ENCODE data around the gene ATP5F1D. TPM values are rescaled to one million over a fixed set of nuclear protein-coding genes. Genes with fewer than 3 reads are reported as not detected.

The ATP5F1D gene
- total RNA-seq, 1 donor from 2014 or later = 692 TPM

GRCh38 chr19:1271528-1272422, 30.2 kb downstream of the ATP5F1D start:
- DNase-seq (no peak), ATAC-seq (ENCODE audit: poor library complexity) (no peak)
- intact Hi-C loops (cut with DNase I) = loop anchor here (10.0 kb wide), 1 partner anchor 113 kb away; the partner anchor contains the start of gene NDUFS7

- intact Hi-C loops (cut with DNase I) = loop anchor here (10.0 kb wide), 1 partner anchor 112 kb away; the partner anchor contains the start of gene NDUFS7
- DNase-seq (no peak), ATAC-seq (ENCODE audit: poor library complexity) (no peak)
These were observed 31.1 kb downstream of the ATP5F1D start for GRCh38 chr19:1272423-1273262.

DNA sequence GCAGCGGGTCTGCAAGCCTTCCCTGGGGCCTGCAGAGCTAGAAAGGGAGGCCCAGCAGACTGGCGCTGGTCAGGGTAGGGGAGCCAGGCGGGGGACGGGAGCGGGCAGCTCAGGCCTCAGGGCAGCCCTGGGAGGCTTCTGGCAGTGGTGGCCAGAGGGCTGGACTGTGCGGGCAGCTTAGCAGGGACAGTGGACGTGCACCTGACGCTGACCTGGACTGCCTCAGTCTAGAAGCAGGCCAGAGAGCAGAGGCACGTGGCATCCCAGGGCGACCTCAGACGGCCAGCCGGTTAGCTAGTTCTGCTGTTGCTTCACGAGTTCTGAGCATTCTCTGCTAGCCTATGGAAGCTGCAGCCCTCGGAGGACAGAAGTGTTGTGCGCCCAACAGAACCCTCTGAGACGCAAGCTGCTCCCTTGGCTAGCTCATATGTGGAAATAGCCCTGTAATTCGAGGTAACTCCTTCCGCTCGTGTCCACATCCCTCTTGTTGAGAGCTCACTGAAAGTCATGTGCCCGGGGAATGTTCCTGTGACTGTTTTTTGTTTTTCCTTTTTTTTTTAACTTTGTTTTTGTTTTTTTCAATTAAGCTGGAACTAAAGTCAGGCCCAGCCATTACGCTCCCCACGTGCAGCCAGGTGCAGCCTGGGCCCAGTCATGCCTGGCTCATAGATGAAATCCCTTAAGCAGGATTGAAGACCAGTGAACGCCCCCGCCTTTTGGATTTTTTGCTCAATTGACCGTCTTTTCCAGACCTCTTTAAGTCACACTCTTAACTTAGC, 31.9 kb downstream of the ATP5F1D start:
- DNase-seq (peak; percentile 53), ATAC-seq (ENCODE audit: poor library complexity) (no peak)
- intact Hi-C loops (cut with DNase I) = loop anchor here (10.0 kb wide), 1 partner anchor 111 kb away; the partner anchor contains the start of gene NDUFS7

GRCh38 chr19:1274081-1274851, 32.7 kb downstream of the ATP5F1D start:
- DNase-seq (peak; percentile 53), ATAC-seq (ENCODE audit: poor library complexity) (no peak)
- intact Hi-C loops (cut with DNase I) = loop anchor here (10.0 kb wide), 1 partner anchor 111 kb away; the partner anchor contains the start of gene NDUFS7

GRCh38 chr19:1274852-1275259, 33.3 kb downstream of the ATP5F1D start:
- DNase-seq = no peak
- intact Hi-C loops (cut with DNase I) = loop anchor here (10.0 kb wide), 1 partner anchor 110 kb away; the partner anchor contains the start of gene NDUFS7
- ATAC-seq (ENCODE audit: poor library complexity) = peak; percentile 1

DNA sequence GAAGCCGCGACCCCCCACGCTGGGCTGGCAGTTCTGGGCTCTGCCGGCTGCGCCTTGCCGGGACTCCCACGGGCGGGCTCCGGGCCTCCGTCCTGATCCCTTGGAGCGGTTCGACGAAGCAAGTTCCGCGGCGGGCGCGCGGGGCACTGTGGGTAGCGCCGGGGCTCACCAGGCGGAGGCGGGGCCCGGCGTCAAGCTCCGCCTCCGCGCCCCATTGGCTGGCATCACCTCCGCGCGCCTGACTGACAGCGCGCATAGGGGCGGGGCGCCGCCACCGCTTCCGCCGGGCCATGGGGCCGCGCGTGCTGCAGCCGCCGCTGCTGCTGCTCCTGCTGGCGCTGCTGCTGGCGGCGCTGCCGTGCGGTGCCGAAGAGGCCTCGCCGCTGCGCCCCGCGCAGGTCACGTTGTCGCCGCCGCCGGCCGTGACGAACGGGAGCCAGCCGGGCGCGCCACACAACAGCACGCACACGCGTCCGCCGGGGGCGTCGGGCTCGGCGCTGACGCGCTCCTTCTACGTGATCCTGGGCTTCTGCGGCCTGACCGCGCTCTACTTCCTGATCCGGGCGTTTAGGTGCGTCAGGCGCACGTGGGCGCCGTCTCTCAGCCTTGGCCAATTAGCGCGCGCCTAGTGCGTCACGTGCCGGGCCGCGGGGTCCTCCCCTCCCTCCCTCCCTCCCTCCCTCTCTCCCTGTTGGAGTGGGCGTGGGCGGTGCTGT, 33.9 kb downstream of the ATP5F1D start, which contains the start of gene FAM174C:
FAM174C (plus strand) TSS at position 271 of the 716 bp plus-strand sequence; CDS start at position 291, 20 bp downstream.
- ATAC-seq (ENCODE audit: poor library complexity) = peak; percentile 81
- intact Hi-C loops (cut with DNase I) = loop anchor here (10.0 kb wide), 1 partner anchor 109 kb away; the partner anchor contains the start of gene NDUFS7
- DNase-seq = peak; percentile 97

DNA sequence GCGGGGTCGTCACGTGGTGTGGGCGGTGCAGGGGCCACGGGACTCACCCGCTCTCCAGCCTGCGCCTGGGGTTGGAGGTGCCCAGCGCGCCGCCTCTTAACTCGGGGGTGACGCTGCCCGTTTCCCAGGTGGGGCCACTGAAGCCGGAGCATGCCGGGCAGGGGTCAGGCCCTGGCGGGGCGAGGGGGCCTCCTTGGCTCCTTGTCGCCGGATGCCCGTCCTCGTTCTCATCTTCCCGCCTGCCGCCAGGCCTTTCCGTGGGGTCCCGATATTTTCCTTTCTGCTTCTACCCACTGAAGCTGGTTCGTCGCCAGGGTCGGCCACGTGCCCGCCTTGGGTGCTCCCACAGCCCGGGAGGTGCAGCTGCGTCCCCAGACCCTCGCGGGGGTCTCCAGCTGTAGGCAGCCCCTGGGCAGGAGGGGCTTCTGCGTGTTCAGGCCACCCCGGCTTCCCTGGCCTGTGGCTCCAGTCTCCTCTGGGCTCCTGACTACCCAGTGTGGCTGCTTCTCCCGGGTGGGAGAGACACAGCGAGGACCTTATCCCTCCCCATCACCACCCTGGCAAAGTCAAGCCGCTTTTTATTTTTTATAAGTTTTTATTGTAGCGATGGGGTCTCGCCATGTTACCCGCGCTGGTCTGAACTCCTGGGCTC, 34.6 kb downstream of the ATP5F1D start:
- no peak for ATAC-seq (ENCODE audit: poor library complexity)

DNA sequence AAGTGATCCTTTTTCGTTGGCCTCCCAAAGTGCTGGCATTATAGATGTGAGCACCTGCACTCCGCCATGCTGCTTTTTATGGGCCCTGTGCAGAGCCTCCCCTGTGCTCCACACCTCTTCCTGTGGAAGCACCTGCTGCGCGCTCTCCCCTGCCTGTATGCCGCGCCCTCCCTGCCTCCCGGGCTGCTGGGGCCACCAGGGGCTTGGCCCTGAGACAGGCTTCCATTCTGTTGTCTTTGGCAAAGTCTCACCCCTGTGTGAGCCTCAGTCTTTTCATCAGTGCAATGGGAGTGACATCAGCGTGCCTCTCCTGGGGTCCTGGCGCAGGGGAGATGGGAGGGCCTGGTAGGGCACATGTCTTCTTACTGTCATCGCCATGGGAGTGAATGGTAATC, 35.1 kb downstream of the ATP5F1D start:
- ATAC-seq (ENCODE audit: poor library complexity) (no peak), DNase-seq (no peak)
- intact Hi-C loops (cut with DNase I) = loop anchor here (10.0 kb wide), 1 partner anchor 108 kb away; the partner anchor contains the start of gene NDUFS7

More for the DNA sequence above, 34.6 kb downstream of the ATP5F1D start:
- DNase-seq = no peak
- intact Hi-C loops (cut with DNase I) = loop anchor here (10.0 kb wide), 1 partner anchor 109 kb away; the partner anchor contains the start of gene NDUFS7

DNA sequence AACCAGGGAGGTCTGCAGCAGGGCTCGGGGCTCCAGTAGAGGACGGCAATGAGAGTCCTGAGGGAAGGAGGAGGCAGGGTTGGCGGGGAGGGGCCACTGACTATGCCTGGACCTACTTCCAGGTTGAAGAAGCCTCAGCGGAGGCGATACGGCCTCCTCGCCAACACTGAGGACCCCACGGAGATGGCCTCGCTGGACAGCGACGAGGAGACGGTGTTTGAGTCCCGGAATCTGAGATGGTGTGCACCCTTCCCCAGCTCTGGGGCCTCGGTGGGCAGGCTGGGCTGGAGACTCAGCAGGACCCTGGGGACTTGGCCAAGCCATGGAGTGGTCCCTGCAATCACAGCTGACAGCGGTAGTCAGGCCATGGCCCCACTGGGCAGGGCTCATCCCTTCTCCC, 35.5 kb downstream of the ATP5F1D start:
- DNase-seq = no peak
- intact Hi-C loops (cut with DNase I) = loop anchor here (10.0 kb wide), 1 partner anchor 108 kb away; the partner anchor contains the start of gene NDUFS7
- ATAC-seq (ENCODE audit: poor library complexity) = no peak

DNA sequence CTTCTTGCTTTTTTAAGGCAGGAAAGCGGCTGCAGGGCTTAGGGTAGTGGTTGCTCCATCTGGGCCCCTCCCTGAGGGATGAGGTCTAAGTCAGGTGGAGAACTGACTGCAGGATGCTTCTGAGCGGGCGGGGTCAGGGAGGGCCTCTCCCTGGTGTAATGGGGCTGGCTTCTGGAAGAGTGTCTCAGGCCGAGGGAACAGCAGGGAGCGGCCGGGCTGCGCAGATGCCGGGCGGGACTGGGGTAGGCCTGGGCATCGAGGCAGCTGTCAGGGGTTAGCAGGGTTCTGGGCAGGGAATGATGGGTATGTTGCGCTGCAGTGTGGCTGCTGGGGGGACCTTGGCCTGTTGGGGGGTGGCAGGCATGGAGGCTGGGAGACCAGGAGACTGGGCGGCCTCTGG, 36.5 kb downstream of the ATP5F1D start:
- ATAC-seq (ENCODE audit: poor library complexity) (no peak), DNase-seq (no peak)
- intact Hi-C loops (cut with DNase I) = loop anchor here (10.0 kb wide), 1 partner anchor 107 kb away; the partner anchor contains the start of gene NDUFS7

- intact Hi-C loops (cut with DNase I) = loop anchor here (10.0 kb wide), 1 partner anchor 106 kb away; the partner anchor contains the start of gene NDUFS7
- ATAC-seq (ENCODE audit: poor library complexity) (no peak), DNase-seq (no peak)
These were observed 37.4 kb downstream of the ATP5F1D start for GRCh38 chr19:1278713-1279660.

DNA sequence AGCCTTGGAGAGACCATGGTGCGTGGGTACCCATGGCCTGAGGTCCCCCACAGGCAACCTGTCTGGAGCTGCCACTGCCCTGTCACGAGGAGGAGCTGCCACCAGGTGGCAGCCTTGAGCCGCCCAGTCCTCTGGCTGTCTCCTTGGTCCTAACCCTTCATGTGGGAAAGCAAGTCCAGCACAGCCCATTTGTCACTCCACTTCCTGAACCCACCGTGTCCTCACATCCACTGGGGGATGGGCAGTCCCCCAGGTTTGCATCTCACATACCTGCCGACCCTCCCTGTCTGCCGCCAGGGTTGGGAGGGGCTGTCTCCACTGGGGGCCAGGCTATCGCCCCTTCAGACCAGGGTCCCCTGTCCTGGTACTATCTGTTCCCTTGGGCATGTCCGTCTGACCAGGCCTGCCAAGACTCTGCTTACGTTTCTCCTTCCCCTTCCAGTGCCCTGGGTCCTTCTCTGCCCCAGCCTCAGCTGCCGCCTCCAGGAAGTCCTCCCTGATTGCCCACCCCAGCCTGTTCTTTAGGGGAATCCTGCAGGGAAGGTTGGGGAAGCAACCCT, 38.3 kb downstream of the ATP5F1D start:
- intact Hi-C loops (cut with DNase I) = loop anchor here (10.0 kb wide), 1 partner anchor 105 kb away; the partner anchor contains the start of gene NDUFS7

GRCh38 chr19:1280636-1281568, 39.4 kb downstream of the ATP5F1D start:
- no peak for DNase-seq
- ATAC-seq (ENCODE audit: poor library complexity) = no peak
- intact Hi-C loops (cut with DNase I) = no loop called here

More for the DNA sequence above, 38.3 kb downstream of the ATP5F1D start:
- ATAC-seq (ENCODE audit: poor library complexity) (peak; percentile 39), DNase-seq (peak; percentile 88)

Data from Right ventricle myocardium superior (tissue), 1 donor.